AG10803 (cell line): ENCODE data around the gene TMCO1.
"Not testable (repeated sequence)": the region's sequence is repeated elsewhere in the genome, so short reads cannot be mapped to it uniquely, and the experiment has no call there.

Experiments used
- DNase-seq: peaks from one replicate; pipeline ENCODE4 v3.0.0; 2010; ENCODE audit warnings: low read depth
- H3K4me3 ChIP-seq: 2 replicates; pipeline ENCODE4 v1.5.1; 2011; ENCODE audit warnings: mild to moderate bottlenecking, low read length, control low read depth
- CTCF ChIP-seq: conservative IDR thresholded peaks from 2 replicates; pipeline ENCODE4 v1.5.1; 2011; ENCODE audit warnings: mild to moderate bottlenecking, low read length, control low read depth, inconsistent platforms

Gene TMCO1

DNA sequence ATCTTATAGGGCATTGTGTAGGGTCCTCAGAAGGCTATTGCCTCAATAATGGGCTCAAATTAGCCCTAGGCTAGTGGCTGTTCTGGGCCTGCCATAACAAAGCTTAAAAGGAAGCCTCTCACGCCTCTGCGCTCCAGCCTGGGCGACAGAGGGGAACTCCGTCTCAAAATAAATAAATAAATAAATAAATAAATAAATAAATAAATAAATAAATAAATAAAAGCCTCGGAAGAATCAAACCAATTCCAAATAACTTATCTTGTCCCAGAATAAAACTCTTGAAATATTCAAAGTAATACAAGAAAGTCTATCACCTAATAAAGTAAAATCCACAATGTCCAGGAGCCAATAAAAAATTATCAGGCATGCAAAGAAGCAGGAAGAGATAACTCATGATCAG is 55.9 kb downstream of the TMCO1 start:
- H3K4me3 ChIP-seq, result no peak overlapping the region
- TF ChIP-seq CTCF, result no peak
- no peak for DNase-seq

- H3K4me3 ChIP-seq, result no peak overlapping the region
- TF ChIP-seq CTCF, result no peak
- DNase-seq, result no peak
Measured at GRCh38 chr1:165707984-165708706, 60.5 kb downstream of the TMCO1 start.

DNA sequence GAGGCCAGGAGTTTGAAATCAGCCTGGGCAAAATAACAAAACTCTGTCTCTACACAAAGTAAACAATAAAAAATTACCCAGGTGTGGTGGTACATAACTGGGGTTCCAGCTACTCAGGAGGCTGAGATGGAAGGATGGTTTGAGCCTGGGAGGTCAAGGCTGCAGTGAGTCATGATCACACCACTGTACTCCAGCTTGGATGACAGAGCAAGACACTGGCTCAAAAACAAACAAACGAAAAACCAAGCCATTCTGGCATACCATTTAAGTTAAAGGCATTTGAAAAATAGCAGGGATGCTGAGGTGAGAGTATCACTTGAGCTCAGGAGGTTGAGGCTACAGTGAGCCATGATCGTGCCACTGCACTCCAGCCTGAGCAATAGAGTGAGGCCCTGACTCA is 65.0 kb downstream of the TMCO1 start:
- no peak for TF ChIP-seq CTCF
- H3K4me3 ChIP-seq, result no peak overlapping the region
- no peak for DNase-seq

- H3K4me3 ChIP-seq, DNase-seq: not testable (repeated sequence)
Measured at GRCh38 chr1:165701922-165702321, 66.7 kb downstream of the TMCO1 start.

DNA sequence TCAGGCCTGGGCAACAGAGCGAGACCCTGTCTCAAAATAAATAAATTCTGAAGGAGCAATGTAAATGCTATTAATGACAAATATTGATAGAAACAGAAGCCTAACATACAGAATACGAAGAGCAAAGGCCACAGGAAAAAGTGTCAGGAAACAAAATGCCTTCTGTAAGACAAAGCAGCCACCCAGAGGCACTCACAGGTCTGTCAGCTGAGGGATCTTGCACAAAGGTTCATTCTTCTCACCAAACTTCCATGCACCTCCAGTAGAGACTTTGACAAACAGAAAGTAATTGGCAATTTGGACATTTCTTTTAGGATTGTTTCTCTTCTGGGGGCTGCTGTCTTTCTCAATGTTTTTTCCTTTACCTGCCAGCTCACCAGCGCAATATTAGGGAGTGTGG is 69.1 kb downstream of the TMCO1 start:
- DNase-seq, result no peak
- no peak overlapping the region for H3K4me3 ChIP-seq
- no peak for TF ChIP-seq CTCF

DNA sequence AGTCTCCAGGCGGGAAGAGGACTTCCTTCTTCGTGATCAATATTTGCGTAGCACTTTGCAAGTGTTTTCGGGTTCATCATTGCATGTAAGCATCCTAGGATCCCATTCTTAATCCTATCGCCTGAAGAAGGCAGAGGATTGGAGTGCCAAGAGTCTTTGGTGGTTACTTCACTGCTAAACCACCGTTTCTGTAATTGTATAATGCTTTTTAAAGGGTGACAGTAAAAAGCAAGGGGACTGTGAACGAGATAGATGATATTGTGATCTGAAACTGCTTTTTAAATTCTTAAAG is 70.0 kb downstream of the TMCO1 start:
- DNase-seq, result no peak
- peak overlapping the region; percentile 73 for H3K4me3 ChIP-seq
- no peak for TF ChIP-seq CTCF

DNA sequence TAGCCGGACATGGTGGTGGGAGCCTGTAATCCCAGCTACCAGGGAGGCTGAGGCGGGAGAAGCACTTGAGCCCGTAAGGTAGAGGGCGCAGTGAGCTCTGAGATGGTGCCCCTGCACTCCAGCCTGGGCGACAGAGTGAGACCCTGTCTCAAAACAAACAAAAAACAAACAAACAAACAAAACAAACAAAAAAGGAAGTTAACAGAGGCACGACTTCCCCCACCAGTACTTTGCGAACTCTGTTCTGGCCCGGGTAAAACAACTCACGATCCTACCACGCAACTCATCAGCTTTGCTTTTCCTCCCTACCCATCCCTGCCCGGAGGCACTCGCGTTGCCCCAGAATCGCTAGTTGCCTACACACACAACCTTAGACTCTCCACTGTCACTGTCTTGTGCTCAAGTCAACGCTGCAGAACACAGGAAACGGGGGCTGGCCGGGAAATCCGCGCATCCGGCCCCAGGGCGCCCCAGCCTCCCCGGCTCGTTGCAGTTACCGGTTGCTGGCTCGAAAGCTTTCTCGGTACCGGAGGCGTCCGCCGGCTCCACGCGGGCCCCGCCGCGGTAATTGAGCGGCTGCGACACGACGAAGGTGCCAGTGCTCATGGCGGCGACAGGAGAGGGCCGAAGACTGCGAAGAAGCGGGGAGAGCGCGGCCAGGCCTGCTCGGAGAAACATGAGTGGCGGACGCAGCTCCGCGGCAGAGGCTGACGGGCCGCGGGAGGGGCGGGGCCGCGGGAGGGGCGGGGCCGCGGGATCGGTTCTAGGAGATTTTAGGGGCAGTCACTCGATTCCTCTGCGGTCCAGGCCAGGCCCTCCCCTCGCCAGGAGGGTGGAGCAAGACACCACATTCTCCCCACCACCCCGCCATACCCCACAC is 70.5 kb downstream of the TMCO1 start, which contains the start of gene ALDH9A1:
Gene ALDH9A1 (minus strand): TSS at position 682 of the 880 bp plus-strand sequence. CDS start 4 bp downstream, at position 678.
- DNase-seq, result peak; percentile 87
- TF ChIP-seq CTCF, result peak; percentile 38; the same call in 1 of the 2 replicates
- H3K4me3 ChIP-seq, result peak within 1 kb of the TSS; percentile 98
